Cardiac fibroblast (primary cell): ENCODE data around the gene KRT17.

Source experiments
- DNase-seq, 2 donors: peaks; one replicate each; pipeline versions ENCODE4 v3.0.0 to v3.0.0-alpha.2; 2010; ENCODE audit warnings: low read depth in 2 of 2
- H3K4me3 ChIP-seq, 2 donors: replicated peaks in 1 of 2; 1 replicate in 1 of 2; 2 replicates in 1 of 2; pipeline ENCODE4 v1.5.1; 2011; ENCODE audit warnings: low read depth in 2 of 2, low read length in 2 of 2, mild to moderate bottlenecking in 2 of 2, moderate library complexity in 1 of 2
- TF ChIP-seq, protein P1 (sequence below): IDR thresholded peaks from one replicate; pipeline ENCODE4 v1.5.1; 2011; ENCODE audit warnings: low read depth, mild to moderate bottlenecking, low read length, inconsistent platforms

KRT17 gene

DNA sequence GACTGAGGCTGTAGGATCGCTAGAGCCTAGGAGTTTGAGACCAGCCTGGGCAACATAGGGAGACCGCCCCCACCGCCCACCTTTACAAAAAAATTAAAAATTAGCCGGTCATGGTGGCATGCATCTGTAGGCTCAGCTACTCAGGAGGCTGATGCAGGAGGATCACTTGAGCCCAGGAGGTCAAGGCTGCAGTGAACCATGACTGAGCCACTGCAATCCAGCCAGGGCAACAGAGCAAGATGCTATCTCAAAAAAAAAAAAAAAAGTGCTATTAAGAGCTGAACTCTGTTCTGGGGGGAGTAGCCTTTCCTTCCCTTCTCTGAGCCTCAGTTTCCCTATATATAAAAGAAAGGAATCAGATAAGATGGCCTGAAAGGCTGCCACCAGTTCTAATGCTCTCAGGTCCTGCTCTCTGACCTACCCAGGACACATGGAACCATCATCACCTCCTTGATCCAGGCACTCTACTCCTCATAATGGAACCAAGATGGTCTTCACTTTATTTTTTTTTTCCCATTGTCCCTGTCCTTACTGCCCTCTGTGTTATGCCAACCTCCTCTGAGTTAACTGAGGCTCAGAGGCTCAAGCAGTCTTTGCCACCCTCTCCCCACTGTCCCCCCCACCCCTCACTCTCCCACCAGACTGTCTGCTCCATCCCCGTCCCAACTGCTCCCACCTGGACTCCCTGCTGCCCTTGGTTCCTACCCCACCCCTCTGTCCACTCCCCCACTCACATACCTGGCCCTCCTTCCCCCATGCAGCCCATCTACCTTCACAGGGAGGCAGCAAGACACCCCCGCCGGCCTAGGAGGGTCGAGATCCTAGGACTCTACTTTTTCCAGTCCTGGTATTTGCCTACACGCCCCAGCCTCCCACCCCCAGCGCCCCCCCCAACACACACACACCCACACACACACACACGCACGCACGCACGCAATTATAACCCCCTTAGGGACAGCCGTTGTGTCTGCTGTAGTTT lies 40.5 kb upstream of the KRT17 start:
- TF ChIP-seq, protein P1, sequence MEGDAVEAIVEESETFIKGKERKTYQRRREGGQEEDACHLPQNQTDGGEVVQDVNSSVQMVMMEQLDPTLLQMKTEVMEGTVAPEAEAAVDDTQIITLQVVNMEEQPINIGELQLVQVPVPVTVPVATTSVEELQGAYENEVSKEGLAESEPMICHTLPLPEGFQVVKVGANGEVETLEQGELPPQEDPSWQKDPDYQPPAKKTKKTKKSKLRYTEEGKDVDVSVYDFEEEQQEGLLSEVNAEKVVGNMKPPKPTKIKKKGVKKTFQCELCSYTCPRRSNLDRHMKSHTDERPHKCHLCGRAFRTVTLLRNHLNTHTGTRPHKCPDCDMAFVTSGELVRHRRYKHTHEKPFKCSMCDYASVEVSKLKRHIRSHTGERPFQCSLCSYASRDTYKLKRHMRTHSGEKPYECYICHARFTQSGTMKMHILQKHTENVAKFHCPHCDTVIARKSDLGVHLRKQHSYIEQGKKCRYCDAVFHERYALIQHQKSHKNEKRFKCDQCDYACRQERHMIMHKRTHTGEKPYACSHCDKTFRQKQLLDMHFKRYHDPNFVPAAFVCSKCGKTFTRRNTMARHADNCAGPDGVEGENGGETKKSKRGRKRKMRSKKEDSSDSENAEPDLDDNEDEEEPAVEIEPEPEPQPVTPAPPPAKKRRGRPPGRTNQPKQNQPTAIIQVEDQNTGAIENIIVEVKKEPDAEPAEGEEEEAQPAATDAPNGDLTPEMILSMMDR: no peak
- H3K4me3 ChIP-seq: peak overlapping the region; percentile 38 to 57

DNA sequence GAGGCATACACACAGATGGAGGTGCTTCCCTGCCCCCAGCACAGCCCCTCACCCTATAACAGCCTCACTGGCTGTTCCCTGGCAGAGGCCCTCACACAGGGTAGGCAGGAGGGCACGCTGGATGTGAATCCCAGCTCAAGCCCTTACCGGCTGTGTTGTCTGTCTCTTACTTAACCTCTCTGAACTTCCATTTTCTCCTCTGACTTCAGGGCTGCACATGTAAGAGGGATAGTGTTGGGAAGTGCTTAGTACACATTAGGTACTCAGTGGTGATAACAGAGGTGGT lies 39.7 kb upstream of the KRT17 start:
- TF ChIP-seq, protein P1: no peak
- H3K4me3 ChIP-seq: no peak overlapping the region
- no peak for DNase-seq

More for the DNA sequence above, 40.5 kb upstream of the KRT17 start:
- no peak for DNase-seq

DNA sequence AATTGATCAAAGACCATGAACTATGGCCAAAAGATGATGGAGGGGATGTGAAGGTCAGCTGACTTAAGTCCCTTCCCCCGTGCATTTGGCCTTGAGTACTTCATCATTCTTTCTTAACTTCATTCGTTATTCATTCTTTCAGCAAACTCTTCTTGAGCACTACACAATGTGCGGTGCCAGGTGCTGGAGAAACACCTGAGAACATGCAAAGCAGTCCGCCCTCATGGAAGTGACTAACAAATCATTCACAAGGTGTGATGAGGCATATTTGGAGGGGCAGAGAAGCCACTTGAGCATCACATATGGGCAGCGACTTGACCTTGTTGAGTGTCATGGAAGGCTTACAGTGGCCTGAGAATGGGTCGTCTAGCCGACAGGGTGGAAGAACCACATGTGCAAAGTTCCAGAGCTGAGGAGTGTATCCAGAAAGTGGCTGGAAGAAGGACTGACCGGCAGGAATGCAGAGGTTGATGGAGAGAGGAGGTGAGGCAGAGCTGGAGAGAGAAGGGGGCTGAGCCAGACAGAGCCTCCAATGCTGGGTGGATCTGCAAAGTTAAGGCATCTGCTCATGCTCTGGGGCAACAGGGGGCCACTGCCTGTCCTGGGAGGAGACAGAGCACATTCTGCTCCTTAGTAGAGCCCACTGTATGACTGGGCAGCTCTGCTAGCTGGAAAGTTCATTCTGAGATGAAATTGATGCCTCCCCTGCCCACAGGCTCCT lies 39.2 kb upstream of the KRT17 start:
- TF ChIP-seq, protein P1: no peak
- DNase-seq: no peak
- H3K4me3 ChIP-seq: no peak overlapping the region

DNA sequence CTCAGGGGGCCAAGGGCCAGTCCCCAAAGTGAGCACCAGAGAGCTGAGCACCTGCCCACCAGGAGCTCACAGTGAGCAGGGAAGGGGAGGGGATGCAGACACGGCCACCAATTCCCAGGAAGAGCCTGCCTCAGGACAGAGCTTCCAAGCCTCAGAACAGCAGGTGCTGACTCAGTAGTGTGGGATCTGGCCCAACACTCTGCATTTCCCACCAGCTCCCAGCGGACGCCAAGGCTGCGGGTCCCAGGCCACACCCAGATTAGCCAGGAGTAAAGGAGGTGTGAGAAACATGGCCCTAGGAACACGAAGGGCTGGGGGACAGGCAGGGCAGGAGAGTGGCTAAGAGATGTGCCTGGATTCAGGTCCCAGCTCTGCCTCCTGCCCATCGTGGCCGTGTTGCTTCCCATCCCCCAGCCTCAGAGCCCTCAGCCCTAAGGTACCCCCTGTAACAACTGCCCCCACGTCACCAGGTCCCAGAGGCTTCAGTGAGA lies 35.9 kb upstream of the KRT17 start:
- TF ChIP-seq, protein P1: no peak
- no peak overlapping the region for H3K4me3 ChIP-seq
- DNase-seq: no peak

DNA sequence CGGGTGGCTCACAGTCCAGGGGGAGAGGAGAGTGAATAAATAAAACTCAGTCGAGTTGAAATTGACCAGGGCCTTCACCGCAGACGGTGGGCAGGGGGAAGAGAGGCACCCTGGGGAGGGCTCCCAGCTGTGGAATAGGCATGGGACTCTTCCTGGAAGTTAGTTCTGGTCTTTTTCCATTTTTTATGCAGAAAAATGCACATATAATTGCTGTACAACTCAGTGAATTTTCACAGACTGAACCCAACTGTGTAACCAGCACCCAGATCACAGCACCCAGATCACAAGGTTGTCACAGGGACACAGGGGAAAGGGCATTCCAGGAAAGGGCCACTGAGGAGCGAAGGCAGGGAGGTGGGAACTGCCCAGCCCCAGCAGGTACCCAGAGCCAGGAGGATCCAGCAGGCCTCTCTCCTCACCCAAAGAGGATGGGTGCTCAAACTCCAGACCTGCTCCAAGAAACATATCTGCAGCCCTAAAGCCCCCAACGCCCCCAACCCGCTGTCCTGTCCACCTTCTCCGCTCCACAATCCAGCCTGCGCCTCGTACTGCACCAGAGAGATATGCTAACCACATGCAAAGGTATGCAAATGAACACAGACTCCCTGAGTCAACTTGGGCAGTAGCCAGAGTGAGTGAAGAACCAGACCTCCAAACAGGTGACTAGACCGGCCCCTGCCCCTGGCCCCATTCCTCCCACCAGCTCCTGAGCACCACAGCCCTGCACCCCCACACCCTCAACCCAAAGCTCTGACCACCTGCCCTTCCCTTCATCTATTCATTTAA lies 35.2 kb upstream of the KRT17 start:
- DNase-seq: no peak
- TF ChIP-seq, protein P1: no peak
- H3K4me3 ChIP-seq: no peak overlapping the region

DNA sequence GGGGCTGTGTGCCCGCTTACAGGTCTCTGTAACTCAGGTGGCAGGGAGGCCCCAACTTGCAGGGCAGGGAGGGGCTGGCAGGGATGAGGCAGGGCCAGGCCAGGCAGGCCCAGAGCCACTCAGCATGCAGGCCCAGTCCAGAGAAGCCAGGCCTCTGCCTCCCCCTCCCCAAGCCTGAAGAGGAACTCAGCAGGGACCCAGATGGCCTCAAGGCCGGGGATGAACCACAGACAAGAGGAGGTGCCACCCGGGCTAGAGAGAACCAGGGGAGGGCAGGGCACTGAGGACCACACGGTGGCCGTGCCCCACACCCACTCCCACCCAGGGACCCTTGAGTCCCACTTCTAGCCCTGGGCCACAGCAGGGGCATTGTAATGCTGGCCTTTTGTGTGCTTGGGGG lies 34.5 kb upstream of the KRT17 start:
- H3K4me3 ChIP-seq: no peak overlapping the region
- TF ChIP-seq, protein P1: no peak
- DNase-seq: no peak
